ENCODE measurements around the gene DHX34. TPM values are rescaled to one million over a fixed set of nuclear protein-coding genes. Genes with fewer than 3 reads are reported as not detected.
"Not testable (repeated sequence)": the region's sequence is repeated elsewhere in the genome, so short reads cannot be mapped to it uniquely, and the experiment has no call there.

The DHX34 gene
- total and polyA plus RNA-seq, 2 experiments from 2014 or later, result 10.7 to 17.6 TPM

DNA sequence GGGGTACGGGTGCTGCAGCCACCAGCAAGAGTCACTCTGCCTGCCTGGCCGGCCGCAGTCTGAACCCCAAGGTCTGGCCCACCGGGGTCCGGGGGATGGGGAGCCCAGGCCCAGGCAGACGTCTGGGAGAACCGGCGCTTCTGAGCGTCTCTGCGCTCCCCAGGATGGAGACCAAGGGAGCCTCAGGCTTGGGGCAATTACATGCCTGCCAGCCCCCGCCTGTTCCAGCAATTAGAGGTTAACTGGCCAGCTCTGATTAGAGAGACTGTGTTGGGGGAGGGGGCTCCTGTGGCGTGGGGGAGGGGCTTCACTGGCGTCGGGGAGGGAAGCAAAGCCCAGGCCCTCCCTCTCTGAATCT lies 58.3 kb downstream of the DHX34 start:
- Histone ChIP-seq H4K20me1 (ENCODE audit: insufficient read depth, poor library complexity, severe bottlenecking) (no peaks in the 10 kb centered on the region), H3K27me3 (peaks cover 16% of the 10 kb centered on the region), H3K36me3 (replicated peaks; ENCODE audit: insufficient read depth, low read depth) (no peaks in the 10 kb centered on the region), H3K4me2 (no peak overlapping the region), H3K4me1 (ENCODE audit: insufficient read depth) (no peaks in the 10 kb centered on the region), H2AFZ (no peak overlapping the region), H3K9me3 (ENCODE audit: low read depth) (no peaks in the 10 kb centered on the region), H3K4me3 (no peak overlapping the region), H3K79me2 (no peaks in the 10 kb centered on the region), H3K27ac (no peak overlapping the region), H3K9me2 (replicated peaks; ENCODE audit: insufficient read depth) (no peaks in the 10 kb centered on the region)
- 18% methylated on average over 11 of the region's 14 CpGs for WGBS (ENCODE audit: low lambda C conversion rate, missing lambda C conversion rate)
- TF ChIP-seq EZH2phosphoT487 (IDR thresholded peaks at IDR 0.05; ENCODE audit: low read depth, severe bottlenecking, unreplicated experiment) (no peak), EZH2 (IDR thresholded peaks at IDR 0.05; ENCODE audit: borderline replicate concordance) (no peak)
- TF ChIP-seq, protein P1, sequence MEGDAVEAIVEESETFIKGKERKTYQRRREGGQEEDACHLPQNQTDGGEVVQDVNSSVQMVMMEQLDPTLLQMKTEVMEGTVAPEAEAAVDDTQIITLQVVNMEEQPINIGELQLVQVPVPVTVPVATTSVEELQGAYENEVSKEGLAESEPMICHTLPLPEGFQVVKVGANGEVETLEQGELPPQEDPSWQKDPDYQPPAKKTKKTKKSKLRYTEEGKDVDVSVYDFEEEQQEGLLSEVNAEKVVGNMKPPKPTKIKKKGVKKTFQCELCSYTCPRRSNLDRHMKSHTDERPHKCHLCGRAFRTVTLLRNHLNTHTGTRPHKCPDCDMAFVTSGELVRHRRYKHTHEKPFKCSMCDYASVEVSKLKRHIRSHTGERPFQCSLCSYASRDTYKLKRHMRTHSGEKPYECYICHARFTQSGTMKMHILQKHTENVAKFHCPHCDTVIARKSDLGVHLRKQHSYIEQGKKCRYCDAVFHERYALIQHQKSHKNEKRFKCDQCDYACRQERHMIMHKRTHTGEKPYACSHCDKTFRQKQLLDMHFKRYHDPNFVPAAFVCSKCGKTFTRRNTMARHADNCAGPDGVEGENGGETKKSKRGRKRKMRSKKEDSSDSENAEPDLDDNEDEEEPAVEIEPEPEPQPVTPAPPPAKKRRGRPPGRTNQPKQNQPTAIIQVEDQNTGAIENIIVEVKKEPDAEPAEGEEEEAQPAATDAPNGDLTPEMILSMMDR (IDR thresholded peaks at IDR 0.05; ENCODE audit: poor library complexity), result no peak
- DNase-seq (ENCODE audit: low spot score), result no peak

DNA sequence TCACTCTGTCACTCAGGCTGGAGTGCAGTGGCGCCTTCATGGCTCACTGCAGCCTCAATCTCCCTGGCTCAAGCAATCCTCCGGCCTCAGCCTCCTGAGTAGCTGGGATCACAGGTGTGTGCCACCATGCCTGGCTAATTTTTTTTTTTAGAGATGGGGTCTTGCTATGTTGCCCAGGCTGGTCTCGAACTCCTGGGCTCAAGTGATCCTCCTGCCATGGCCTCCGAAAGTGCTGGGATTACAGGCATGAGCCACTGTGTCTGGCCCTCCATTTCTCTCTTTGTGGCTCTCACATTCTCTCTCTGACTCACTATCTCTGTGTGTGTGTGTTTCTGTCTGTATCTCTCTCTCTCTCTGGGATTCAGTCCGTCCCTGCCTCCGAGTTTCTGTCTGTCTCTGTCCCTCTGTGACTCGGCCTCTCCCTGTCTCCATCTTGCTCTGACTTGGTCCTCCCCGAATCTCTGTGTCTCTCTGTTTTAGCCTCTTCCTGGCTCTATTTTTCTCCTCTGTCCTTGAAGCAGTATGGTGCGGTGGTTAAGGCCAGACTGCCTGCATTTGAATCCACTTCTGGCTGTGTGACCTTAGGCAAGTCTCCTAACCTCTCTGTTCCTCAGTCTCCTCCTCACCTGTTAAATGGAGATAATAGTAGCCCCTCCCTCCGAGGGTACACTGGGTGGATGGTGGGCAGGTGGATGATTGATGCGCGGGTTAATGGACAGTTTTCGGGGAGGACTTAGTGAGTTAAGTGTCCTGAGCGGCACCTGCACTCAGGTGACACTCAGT lies 59.2 kb downstream of the DHX34 start:
- Histone ChIP-seq H3K9me2 (replicated peaks; ENCODE audit: insufficient read depth) (no peaks in the 10 kb centered on the region), H3K4me2 (no peak overlapping the region), H3K4me1 (ENCODE audit: insufficient read depth) (no peaks in the 10 kb centered on the region), H3K79me2 (no peaks in the 10 kb centered on the region), H3K27ac (no peak overlapping the region), H2AFZ (no peak overlapping the region), H4K20me1 (ENCODE audit: insufficient read depth, poor library complexity, severe bottlenecking) (no peaks in the 10 kb centered on the region), H3K36me3 (replicated peaks; ENCODE audit: insufficient read depth, low read depth) (no peaks in the 10 kb centered on the region), H3K9me3 (ENCODE audit: low read depth) (no peaks in the 10 kb centered on the region), H3K27me3 (peaks cover 16% of the 10 kb centered on the region), H3K4me3 (no peak overlapping the region)
- DNase-seq (ENCODE audit: low spot score), result no peak
- TF ChIP-seq EZH2 (IDR thresholded peaks at IDR 0.05; ENCODE audit: borderline replicate concordance), result no peak
- no peak for TF ChIP-seq EZH2phosphoT487 (IDR thresholded peaks at IDR 0.05; ENCODE audit: low read depth, severe bottlenecking, unreplicated experiment)
- TF ChIP-seq, protein P1 (IDR thresholded peaks at IDR 0.05; ENCODE audit: poor library complexity), result no peak
- WGBS (ENCODE audit: low lambda C conversion rate, missing lambda C conversion rate), result 91% methylated on average over 12 of the region's 14 CpGs

DNA sequence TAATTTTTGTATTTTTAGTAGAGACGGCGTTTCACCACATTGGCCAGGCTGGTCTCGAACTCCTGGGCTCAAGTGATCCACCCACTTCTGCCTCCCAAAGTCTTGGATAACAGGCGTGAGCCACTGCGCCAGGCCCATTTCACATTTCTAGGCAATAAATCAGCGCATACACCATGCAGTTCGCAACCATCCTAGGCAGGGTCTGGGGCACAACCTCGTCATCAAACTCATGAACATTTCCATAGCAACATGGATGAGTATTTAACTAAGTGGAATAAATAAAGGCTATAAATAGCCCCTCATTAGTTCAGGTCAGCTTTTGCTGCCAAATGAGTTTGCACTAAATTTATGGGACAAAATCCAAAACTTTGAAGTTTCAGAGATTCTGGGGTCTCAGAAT lies 62.0 kb downstream of the DHX34 start:
- Histone ChIP-seq H3K4me2 (no peak overlapping the region), H3K9me3 (ENCODE audit: low read depth) (no peaks in the 10 kb centered on the region), H4K20me1 (ENCODE audit: insufficient read depth, poor library complexity, severe bottlenecking) (no peaks in the 10 kb centered on the region), H3K79me2 (no peaks in the 10 kb centered on the region), H3K27me3 (peaks cover 17% of the 10 kb centered on the region), H3K4me1 (ENCODE audit: insufficient read depth) (no peaks in the 10 kb centered on the region), H2AFZ (no peak overlapping the region), H3K36me3 (replicated peaks; ENCODE audit: insufficient read depth, low read depth) (no peaks in the 10 kb centered on the region), H3K4me3 (no peak overlapping the region), H3K9me2 (replicated peaks; ENCODE audit: insufficient read depth) (no peaks in the 10 kb centered on the region), H3K27ac (no peak overlapping the region)
- no peak for DNase-seq (ENCODE audit: low spot score)
- 95% methylated on average over 8 of the region's 8 CpGs for WGBS (ENCODE audit: low lambda C conversion rate, missing lambda C conversion rate)
- TF ChIP-seq EZH2phosphoT487 (IDR thresholded peaks at IDR 0.05; ENCODE audit: low read depth, severe bottlenecking, unreplicated experiment) (no peak), EZH2 (IDR thresholded peaks at IDR 0.05; ENCODE audit: borderline replicate concordance) (no peak)
- TF ChIP-seq, protein P1 (IDR thresholded peaks at IDR 0.05; ENCODE audit: poor library complexity), result no peak

DNA sequence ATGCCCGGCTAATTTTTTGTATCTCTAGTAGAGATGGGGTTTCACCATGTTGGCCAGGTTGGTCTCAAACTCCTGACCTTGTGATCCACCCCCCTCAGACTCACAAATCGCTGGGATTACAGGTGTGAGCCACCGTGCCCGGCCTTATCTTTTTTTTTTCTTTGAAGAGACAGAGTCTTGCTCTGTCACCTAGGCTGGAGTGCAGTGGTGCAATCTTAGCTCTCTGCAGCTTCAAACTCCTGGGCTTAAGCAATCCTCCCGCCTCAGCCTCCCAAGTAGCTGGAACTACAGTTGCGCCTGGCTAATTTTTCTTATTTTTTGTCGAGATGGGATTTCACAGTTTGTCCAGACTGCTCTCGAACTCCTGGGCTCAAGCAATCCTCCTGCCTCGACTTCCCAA lies 62.6 kb downstream of the DHX34 start:
- H3K27me3 ChIP-seq, result peaks cover 18% of the 10 kb centered on the region
- H3K79me2 ChIP-seq; H3K4me1 ChIP-seq (ENCODE audit: insufficient read depth); H3K4me3 ChIP-seq; H3K9me3 ChIP-seq (ENCODE audit: low read depth); DNase-seq (ENCODE audit: low spot score); H3K27ac ChIP-seq; H4K20me1 ChIP-seq (ENCODE audit: insufficient read depth, poor library complexity, severe bottlenecking); H2AFZ ChIP-seq; H3K4me2 ChIP-seq; H3K36me3 ChIP-seq (replicated peaks; ENCODE audit: insufficient read depth, low read depth); H3K9me2 ChIP-seq (replicated peaks; ENCODE audit: insufficient read depth): not testable (repeated sequence)
- 74% methylated on average over 9 of the region's 9 CpGs for WGBS (ENCODE audit: low lambda C conversion rate, missing lambda C conversion rate)

Data from hepatocyte (in vitro differentiated cells).